ENCODE measurements around the gene COA1. TPM values are rescaled to one million over a fixed set of nuclear protein-coding genes. Genes with fewer than 3 reads are reported as not detected.

The COA1 gene
- total RNA-seq, 1 donor from 2014 or later: 93.7 TPM

GRCh38 chr7:43700059-43700501, 29.2 kb downstream of the COA1 start:
- H3K27me3 Mint-ChIP-seq (ENCODE audit: low read depth): no peaks in the 10 kb centered on the region
- H3K36me3 Mint-ChIP-seq: peaks cover 21% of the 10 kb centered on the region
- H3K9me3 Mint-ChIP-seq: peaks cover 23% of the 10 kb centered on the region
- H3K4me1 Mint-ChIP-seq: no peaks in the 10 kb centered on the region
- H3K27ac Mint-ChIP-seq: no peak overlapping the region
- peak; percentile 53 for TF ChIP-seq CTCF (IDR thresholded peaks at IDR 0.05; ENCODE audit: unreplicated experiment)
- no peak overlapping the region for H3K4me3 Mint-ChIP-seq
- no peak for DNase-seq (ENCODE audit: low spot score in 2 of 2, unreplicated experiment in 2 of 2)

GRCh38 chr7:43698460-43699255, 30.7 kb downstream of the COA1 start:
- no peak overlapping the region for H3K4me3 Mint-ChIP-seq
- no peaks in the 10 kb centered on the region for H3K27me3 Mint-ChIP-seq (ENCODE audit: low read depth)
- peaks cover 12% of the 10 kb centered on the region for H3K9me3 Mint-ChIP-seq
- peaks cover 8% of the 10 kb centered on the region for H3K36me3 Mint-ChIP-seq
- H3K4me1 Mint-ChIP-seq: no peaks in the 10 kb centered on the region
- no peak overlapping the region for H3K27ac Mint-ChIP-seq
- no peak for TF ChIP-seq CTCF (IDR thresholded peaks at IDR 0.05; ENCODE audit: unreplicated experiment)
- DNase-seq (ENCODE audit: low spot score in 2 of 2, unreplicated experiment in 2 of 2): no peak

GRCh38 chr7:43697690-43698089, 31.6 kb downstream of the COA1 start:
- peaks cover under 1% of the 10 kb centered on the region for H3K36me3 Mint-ChIP-seq
- H3K27me3 Mint-ChIP-seq (ENCODE audit: low read depth): no peaks in the 10 kb centered on the region
- DNase-seq (ENCODE audit: low spot score in 2 of 2, unreplicated experiment in 2 of 2): no peak
- no peaks in the 10 kb centered on the region for H3K4me1 Mint-ChIP-seq
- no peak for TF ChIP-seq CTCF (IDR thresholded peaks at IDR 0.05; ENCODE audit: unreplicated experiment)
- H3K4me3 Mint-ChIP-seq: no peak overlapping the region
- peaks cover 4% of the 10 kb centered on the region for H3K9me3 Mint-ChIP-seq
- no peak overlapping the region for H3K27ac Mint-ChIP-seq

GRCh38 chr7:43695365-43695764, 34.0 kb downstream of the COA1 start:
- Mint-ChIP-seq H3K27me3 (ENCODE audit: low read depth) (no peaks in the 10 kb centered on the region), H3K4me1 (no peaks in the 10 kb centered on the region), H3K27ac (no peak overlapping the region), H3K4me3 (no peak overlapping the region), H3K9me3 (no peaks in the 10 kb centered on the region), H3K36me3 (no peaks in the 10 kb centered on the region)
- no peak for DNase-seq (ENCODE audit: low spot score in 2 of 2, unreplicated experiment in 2 of 2)
- no peak for TF ChIP-seq CTCF (IDR thresholded peaks at IDR 0.05; ENCODE audit: unreplicated experiment)

- Mint-ChIP-seq H3K4me3 (no peak overlapping the region), H3K36me3 (no peaks in the 10 kb centered on the region), H3K4me1 (no peaks in the 10 kb centered on the region), H3K27ac (no peak overlapping the region), H3K9me3 (no peaks in the 10 kb centered on the region), H3K27me3 (ENCODE audit: low read depth) (no peaks in the 10 kb centered on the region)
- no peak for TF ChIP-seq CTCF (IDR thresholded peaks at IDR 0.05; ENCODE audit: unreplicated experiment)
- no peak for DNase-seq (ENCODE audit: low spot score in 2 of 2, unreplicated experiment in 2 of 2)
These were observed 34.9 kb downstream of the COA1 start for GRCh38 chr7:43694399-43694748.
